ENCODE results near the gene CSNK1D. TPM values are rescaled to one million over a fixed set of nuclear protein-coding genes. Genes with fewer than 3 reads are reported as not detected.
"Not testable (repeated sequence)": the region's sequence is repeated elsewhere in the genome, so short reads cannot be mapped to it uniquely, and the experiment has no call there.

Gene CSNK1D
- total RNA-seq, 1 donor from 2014 or later = 160 TPM

DNA sequence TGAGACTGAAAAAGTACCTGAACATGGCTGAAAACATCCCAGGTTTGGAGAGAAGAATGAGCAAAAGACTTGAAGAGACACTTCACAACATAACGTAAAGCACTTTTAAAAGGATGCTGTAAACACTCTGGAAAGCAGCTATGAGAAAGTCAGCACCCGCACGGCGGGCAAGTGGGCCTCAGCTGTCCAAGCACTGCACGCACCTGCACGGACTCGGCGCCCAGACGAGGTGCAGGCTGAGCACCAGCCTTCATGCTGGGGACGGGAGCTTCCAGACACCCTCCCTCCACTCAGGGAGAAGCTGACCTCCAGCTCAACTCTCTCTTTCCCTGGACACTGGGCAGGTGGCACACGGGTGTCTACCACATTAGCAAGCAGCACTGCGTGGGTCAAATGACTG lies 74.0 kb downstream of the CSNK1D start:
- intact Hi-C loops (cut with micrococcal nuclease) = no loop called here

DNA sequence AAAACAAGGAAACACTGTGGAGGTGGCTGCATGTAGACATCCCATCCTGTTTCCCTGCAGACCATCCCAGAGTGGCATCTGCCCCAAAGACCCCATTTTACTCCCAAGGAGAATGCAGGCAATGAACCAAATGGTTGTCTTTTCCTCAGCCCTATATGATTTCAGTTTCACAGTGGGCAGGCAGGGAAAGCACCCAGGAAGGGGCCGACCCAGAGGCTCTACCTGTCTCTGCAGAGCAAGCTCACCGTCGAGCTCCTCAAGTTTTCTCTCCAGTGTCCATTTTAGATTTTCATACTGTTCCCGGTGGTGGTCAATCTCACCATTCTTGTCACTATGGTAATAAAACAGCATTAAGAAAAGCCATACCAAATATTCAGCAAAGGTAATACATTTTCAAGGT lies 75.4 kb downstream of the CSNK1D start:
- intact Hi-C loops (cut with micrococcal nuclease) = no loop called here

DNA sequence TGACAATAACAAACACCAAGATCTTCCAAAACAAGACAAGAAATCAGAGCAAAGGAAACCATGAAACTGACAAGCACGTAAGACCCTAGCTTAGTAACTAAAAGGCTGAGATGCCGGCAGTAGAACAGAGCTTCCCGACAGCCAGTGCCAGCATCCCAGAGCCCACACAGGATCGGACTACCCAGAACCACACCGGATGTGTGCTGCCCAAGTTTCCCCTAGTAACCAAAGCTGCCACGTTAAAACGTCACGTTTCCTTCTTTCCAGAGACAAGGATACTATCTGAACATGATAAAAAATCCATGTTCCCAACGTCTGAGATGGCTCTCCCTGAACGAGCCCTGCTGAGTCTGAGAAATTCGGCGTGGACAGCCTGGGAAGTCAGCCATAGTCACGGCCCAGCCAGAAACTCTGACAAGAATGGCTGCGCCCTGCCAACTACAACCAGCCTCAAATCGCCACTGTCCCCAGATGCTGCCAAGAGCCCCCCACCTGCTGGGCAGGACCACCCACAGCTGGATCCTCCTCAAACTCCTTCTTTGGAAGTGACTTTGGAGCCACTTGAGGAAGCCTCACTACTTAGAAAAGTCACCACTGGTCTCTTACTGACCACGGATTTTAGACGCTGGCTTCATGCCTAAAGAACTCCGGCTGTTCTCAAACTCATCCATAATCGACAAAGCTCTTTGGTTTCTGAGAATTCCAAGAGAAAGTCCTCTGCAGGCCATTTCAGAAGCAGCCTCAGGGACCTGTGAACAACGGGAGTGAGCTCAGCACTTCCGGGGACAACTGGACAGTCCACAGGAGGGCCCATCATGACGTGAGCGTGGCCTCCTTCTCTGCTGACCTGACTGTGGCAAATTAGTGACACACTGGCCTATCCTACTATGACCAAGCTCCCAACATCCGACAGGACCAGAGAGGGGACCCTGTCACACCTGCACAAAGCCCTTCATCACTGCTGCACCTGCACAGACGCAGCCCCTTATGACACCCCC lies 77.5 kb downstream of the CSNK1D start:
- intact Hi-C loops (cut with micrococcal nuclease) = no loop called here

DNA sequence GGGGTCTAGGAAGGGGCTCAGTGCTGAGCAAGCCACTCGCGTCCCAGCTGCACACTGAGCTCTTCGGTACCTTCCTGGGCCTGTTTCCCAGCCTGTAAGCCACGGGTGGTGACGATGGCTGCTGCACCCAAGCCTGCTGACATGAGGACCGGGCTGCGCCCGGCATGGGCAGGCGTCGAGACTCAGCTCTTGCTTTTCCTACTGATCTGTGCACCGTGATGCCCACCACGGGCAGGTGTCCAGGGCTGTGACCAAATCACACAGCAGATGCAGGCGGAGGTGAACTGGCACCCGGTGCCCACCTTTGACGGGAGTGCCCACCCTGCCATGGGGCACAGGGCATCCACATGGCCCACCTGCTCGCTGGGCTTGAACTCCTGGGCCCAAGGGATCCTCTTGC lies 78.7 kb downstream of the CSNK1D start:
- intact Hi-C loops (cut with micrococcal nuclease) = no loop called here

DNA sequence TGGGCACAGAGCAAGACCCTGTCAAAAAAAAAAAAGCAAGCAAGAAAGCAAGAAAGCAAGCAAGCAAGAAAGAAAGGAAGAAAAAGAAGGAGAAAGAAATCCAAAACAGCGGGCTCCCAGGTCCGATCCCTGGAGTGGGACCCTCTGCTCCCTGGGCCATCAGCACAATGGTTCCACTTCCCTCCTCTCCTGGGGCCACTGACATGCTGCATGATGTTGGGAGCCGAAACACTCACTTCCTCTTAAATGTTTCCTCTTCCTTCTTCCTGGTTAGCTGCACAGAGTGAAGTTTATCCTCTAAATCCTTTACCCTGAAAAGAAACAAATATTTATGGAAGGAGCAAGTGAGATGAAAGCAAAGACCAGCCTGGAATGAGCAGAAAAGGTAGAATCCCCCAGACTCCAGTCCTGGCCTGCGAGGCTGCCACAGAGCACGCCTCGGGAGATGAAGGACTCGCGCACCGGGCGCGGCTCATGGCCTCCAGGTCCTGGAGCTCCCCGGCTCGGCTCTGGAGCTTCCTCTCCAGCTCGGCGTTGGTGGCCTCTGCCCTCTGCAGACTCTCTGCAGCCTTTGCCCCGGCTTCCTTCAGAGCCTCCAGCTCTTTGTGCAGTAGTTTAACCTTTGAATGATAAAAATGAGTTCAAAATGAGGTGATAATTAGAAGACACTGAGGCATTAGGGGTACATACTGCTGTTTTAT lies 79.8 kb downstream of the CSNK1D start:
- intact Hi-C loops (cut with micrococcal nuclease) = no loop called here

DNA sequence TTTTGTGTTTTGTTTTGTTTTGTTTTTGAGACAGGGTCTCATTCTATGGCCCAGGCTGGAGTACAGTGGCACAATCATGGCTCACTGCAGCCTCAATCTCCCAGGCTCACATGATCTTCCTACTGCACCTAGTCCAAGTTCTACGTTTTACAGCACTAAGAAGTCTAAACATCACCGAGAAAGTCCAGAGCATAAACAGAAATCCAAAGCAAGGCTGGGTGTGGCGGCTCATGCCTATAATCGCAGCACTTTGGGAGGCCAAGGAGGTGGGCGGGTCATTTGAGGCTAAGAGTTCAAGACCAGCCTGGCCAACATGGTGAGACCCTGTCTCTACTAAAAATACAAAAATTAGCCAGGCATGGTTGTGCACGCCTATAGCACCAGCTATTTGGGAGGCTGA lies 80.5 kb downstream of the CSNK1D start:
- intact Hi-C loops (cut with micrococcal nuclease) = not testable (repeated sequence)

Other genes with a start within 250 kb of the CSNK1D start
- gene RAC3, start 242.0 kb downstream of the CSNK1D start, total RNA-seq = 5.0 and 6.7 TPM in 2 replicates
- gene DCXR, start 236.0 kb downstream of the CSNK1D start, total RNA-seq = 92.9 and 97.1 TPM in 2 replicates
- gene RFNG, start 221.9 kb downstream of the CSNK1D start, total RNA-seq = 26.7 and 28.2 TPM in 2 replicates
- 87.9 and 99.1 TPM in 2 replicates for gene GPS1, start 221.8 kb downstream of the CSNK1D start, total RNA-seq
- 131 and 136 TPM in 2 replicates for gene DUS1L, start 207.9 kb downstream of the CSNK1D start, total RNA-seq
- 184 and 185 TPM in 2 replicates for gene FASN, start 175.5 kb downstream of the CSNK1D start, total RNA-seq
- 75.3 and 77.8 TPM in 2 replicates for gene CCDC57, start 60.9 kb downstream of the CSNK1D start, total RNA-seq
- 142 TPM in 2 replicates for gene SLC16A3, start 44.7 kb downstream of the CSNK1D start, total RNA-seq
- 398 and 405 TPM in 2 replicates for gene CD7, start 43.9 kb upstream of the CSNK1D start, total RNA-seq
- gene SECTM1, start 60.1 kb upstream of the CSNK1D start, total RNA-seq = 9.9 and 12.2 TPM in 2 replicates
- gene TEX19, start 85.5 kb upstream of the CSNK1D start, total RNA-seq = 0.10 TPM in 1 of 2 replicates, not detected in the other
- 0.15 TPM in 1 of 2 replicates, not detected in the other for gene UTS2R, start 98.1 kb upstream of the CSNK1D start, total RNA-seq
- 59.1 and 60.3 TPM in 2 replicates for gene HEXD, start 144.6 kb upstream of the CSNK1D start, total RNA-seq
- 24.7 and 29.2 TPM in 2 replicates for gene OGFOD3, start 144.9 kb upstream of the CSNK1D start, total RNA-seq
- gene CYBC1, start 177.1 kb upstream of the CSNK1D start, total RNA-seq = 362 and 372 TPM in 2 replicates
- 168 and 184 TPM in 2 replicates for gene NARF, start 185.0 kb upstream of the CSNK1D start, total RNA-seq
- 70.6 and 73.0 TPM in 2 replicates for gene FOXK2, start 246.0 kb upstream of the CSNK1D start, total RNA-seq

All from T-helper 1 cell treated with Interleukin-12 subunit alpha and Interleukin-12 subunit beta and Interleukin-4 antibody, amounts not matched to agents 30 ng/mL and 1 ng/mL, for 36 hours (primary cell).